ENCODE data around the gene ERAS.
A peak's percentile ranks its signal among the peaks of the same experiment; 100 is the strongest.
"Not testable (repeated sequence)": the region's sequence is repeated elsewhere in the genome, so short reads cannot be mapped to it uniquely, and the experiment has no call there.

Gene ERAS

GRCh38 chrX:48831909-48832291 is 5.6 kb downstream of the ERAS start:
- DNase-seq (ENCODE audit: low read depth), result no peak

GRCh38 chrX:48833542-48834138 is 7.3 kb downstream of the ERAS start:
- DNase-seq (ENCODE audit: low read depth), result no peak

DNA sequence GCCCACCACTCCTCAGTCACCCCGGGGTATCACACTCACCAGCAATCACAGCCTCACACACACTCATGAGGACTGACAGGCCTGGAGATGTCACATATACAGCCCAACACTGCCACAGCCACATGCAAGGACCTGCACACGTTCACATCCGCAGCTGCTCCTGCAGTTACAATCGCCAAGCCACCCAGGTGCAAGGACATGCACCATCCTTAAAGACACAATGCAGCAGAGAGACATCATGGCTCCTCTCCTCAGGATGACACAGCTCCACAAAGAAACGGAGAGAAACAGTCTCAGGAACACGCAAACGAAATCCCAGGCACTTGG is 8.0 kb downstream of the ERAS start:
- DNase-seq (ENCODE audit: low read depth), result no peak

DNA sequence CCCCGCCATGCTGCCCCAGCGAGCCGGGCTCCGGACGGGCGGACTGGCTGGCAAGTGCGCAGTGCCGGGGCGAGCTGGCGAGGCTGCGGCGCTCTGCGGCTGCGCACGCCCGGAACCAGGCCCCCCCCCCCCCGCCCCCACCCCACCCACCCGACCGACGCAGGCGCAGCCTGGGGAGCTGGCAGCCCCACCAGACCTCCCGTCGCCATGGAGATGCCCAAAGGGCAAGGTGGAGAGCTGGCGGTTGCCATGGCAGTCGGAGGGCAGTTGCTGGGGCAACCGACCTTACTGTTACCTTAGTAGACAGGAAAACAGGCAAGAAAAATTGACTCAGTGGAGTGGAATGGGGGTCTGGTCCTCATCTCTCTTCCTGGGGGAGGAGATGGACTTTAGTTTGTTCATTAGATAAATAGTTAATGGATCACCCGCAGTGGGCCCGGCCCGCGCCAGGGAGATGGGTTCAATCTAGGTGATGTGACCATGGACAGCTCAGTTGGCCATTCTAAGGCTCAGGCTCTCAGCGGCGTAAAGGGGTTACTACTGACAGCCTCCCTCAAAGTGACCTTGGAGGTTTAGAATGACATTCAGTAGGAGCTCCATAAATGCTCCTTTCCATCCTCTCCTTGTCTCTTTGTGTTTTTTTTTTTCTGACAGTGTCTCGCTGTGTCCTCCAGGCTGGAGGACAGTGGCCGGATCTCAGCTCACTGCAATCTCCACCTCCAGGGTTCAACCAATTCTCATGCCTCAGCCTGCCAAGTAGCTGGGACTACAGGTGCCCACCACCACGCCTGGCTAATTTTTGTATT is 9.4 kb downstream of the ERAS start, which contains the start of gene PCSK1N:
Gene PCSK1N, minus strand, starts transcription at position 87 of the 806 bp plus-strand sequence. Its CDS starts 78 bp downstream, at position 9.
- DNase-seq (ENCODE audit: low read depth), result peak; percentile 24

DNA sequence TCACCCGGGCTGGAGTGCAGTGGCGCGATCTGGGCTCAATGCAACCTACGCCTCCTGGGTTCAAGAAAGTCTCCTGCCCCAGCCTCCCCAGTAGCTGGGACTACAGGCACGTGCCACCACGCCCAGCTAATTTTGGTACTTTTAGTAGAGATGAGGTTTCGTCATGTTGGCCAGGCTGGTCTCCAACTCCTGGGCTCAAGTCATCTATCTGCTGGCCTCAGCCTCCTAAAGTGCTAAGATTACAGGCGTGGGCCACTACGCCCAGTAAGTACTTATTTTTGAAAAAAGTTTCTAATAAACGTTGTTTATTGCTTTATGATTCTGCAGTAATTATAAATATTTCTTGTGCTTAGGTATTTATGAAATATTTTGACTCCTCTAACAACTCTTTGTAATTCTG is 13.4 kb downstream of the ERAS start:
- no peak for DNase-seq (ENCODE audit: low read depth)

- DNase-seq (ENCODE audit: low read depth), result no peak
Observed at GRCh38 chrX:48848847-48849246, 22.5 kb downstream of the ERAS start.

DNA sequence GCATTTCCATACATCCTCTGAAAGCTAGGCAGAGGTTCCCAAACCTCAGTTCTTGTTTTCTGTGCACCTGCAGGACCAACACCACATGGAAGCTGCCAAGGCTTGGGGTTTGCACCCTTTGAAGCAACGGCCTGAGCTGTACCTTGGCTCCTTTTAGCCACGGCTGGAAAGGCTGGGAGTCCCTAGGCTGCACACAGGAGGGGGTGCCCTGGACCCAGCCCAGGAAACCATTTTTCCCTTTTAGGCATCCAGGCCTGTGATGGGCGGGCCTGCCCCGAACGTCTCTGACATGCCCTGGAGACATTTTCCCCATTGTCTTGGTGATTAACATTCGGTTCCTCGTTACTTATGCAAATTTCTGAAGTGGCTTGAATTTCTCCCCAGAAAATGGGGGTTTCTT is 26.5 kb downstream of the ERAS start:
- DNase-seq (ENCODE audit: low read depth), result no peak

- not testable (repeated sequence) for DNase-seq (ENCODE audit: low read depth)
Observed at GRCh38 chrX:48853494-48853893, 27.2 kb downstream of the ERAS start.

- DNase-seq (ENCODE audit: low read depth), result not testable (repeated sequence)
Observed at GRCh38 chrX:48854121-48854804, 27.9 kb downstream of the ERAS start.

DNA sequence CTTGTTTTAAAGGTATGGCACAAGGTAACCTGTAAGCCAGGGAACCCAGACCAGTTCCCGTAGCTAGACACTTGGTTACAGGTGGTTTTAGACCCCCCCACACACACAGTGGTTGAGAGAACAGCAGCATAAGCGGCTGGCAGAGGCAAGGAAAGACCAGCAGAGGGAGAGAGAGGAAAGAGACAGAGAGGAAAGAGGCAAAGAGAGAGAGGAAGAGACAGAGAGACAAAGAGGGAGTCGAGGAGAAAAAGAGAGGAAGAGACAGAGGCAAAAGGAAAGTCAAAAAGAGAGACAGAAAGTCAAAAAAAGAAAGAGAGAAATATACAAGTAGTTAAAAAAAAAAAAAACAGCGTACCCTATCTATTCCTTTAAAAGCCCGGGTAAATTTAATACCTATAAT is 28.6 kb downstream of the ERAS start:
- DNase-seq (ENCODE audit: low read depth), result no peak

- no peak for DNase-seq (ENCODE audit: low read depth)
Observed at GRCh38 chrX:48864210-48864609, 37.9 kb downstream of the ERAS start.

- DNase-seq (ENCODE audit: low read depth), result not testable (repeated sequence)
Observed at GRCh38 chrX:48872017-48872416, 45.7 kb downstream of the ERAS start.

DNA sequence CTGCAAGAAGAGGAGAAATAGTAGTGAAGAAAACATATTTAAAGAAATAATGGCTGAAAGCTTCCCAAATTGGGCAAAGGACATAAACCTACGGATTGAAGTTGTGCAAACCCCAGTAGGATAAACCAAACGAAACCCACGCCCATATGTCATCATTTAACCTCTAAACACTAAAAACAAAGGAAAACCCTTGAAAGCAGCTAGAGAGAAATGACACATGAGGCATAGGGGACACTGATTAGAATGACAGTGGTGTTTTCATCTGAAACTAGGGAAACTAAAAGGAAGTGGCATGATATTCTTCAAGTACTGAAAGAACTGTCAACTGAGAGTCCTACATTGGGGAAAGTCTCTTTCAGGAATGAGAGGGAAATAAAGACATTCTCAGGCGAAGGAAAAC is 50.6 kb downstream of the ERAS start:
- not testable (repeated sequence) for DNase-seq (ENCODE audit: low read depth)
